GM21723 (cell line): ENCODE results near the gene LGR4.

Experiments
- ATAC-seq: cut with Tn5 transposase; IDR thresholded peaks from one replicate; pipeline ENCODE4 v1.9.1; 2021; ENCODE audit warnings: mild to moderate bottlenecking, moderate library complexity; ENCODE audit not compliant: unreplicated experiment

The LGR4 gene

GRCh38 chr11:27433742-27434141, 38.8 kb downstream of the LGR4 start:
- no peak for ATAC-seq

DNA sequence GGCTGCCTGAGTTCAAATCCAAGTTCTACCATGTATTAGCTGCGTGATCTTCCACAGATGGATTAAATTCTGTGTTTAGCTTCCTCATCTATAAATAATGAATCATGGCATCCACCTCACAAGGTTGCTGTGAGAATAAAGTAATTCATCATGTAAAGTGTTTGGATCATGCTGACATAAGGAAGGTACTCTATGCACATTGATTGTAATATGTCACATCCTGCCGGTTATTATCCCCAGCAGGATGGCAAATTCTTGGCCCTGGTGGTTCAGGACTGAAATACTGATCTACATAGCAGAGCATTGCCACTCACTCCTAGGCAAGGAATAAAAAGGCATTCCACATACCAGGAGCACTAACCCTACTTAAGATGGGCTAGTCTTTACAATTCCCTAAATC, 40.8 kb downstream of the LGR4 start:
- no peak for ATAC-seq

- no peak for ATAC-seq
Measured at GRCh38 chr11:27429761-27430393, 42.7 kb downstream of the LGR4 start.

DNA sequence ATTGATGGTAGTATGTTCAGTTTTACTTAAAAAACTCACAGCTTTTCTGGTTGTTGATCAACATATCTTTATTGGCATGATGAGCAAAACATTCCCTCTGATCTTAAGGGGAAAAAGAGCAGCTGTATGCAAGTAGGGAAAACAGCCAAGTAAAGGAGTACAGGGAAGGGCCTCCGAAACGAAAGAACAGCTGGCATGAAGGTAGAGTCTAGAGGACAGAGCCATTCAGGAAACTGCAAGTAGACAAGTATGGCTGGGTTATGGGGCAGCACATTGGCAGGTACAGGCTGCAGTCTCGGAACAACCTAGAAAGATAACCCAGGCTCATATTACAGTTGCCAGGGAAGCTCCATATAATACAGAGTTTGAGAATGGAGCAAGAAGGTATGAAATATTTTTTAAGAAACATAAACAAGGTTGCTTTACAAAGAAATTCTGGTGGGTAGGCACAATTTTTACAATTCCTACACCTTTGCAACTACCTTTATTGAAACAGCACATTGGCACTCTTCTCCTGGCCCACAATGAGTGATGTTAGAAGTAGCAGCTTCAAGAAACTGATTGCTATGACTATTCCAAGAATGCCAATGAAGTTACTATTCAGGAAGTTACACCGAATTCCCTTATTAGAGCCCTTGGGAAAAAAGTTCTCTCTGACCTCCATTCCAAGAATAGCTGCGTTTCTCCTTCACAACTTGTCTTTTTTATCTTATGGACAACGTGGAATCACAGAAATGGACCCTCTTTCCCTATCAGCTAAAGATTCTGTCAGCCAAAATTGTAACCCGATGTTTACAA, 45.2 kb downstream of the LGR4 start:
- no peak for ATAC-seq

DNA sequence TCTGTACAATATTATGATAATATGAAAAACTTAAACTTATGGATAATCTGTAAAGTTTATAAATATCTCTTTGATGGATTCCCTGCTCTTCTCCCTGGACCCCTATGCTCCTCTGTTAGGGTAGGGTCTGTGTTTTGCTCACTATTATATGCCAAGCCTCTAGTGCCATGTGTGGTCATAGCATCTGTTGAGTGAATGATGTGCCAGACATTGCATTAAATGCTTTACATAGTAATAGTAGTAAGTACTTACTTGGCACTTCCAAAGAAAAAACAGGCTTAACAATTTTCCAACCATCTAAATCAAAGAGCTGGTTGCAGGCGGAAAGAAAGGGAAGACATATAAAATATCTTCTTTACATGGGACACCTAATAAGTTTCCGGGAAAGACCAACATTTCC, 46.8 kb downstream of the LGR4 start:
- no peak for ATAC-seq

GRCh38 chr11:27423125-27423524, 49.5 kb downstream of the LGR4 start:
- ATAC-seq, result no peak

DNA sequence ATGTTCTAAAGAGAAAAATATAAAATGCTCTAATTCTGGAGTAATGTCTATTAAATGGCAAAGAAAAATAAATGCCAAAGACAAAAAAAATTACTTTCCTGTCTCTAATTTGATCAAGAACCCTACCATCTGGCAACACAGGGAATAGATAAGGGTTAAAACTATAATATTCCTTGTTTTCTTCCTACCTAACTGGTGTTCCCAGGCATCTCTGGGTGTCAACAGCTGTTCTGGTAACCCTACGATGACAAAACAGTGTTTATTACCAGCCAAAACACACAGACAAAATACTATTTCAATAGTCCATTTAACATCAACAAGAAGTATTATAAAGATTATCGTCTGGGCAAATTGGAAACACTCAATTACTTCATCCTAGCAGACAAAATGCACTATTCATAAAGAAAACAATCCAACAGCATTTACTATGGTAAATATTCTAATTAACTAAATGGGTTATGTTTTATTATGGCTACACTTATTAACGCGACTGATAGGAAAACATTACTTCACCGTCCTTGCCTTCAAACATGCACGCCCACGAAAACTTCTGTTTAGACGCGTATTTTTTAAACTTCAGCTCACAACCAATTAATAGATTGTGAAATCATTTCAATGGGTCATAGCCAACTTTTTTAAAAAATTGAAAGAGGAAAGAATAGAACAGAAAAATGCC, 50.6 kb downstream of the LGR4 start:
- ATAC-seq, result no peak

- no peak for ATAC-seq
Measured at GRCh38 chr11:27420722-27421572, 51.6 kb downstream of the LGR4 start.

- ATAC-seq, result no peak
Measured at GRCh38 chr11:27420217-27420616, 52.4 kb downstream of the LGR4 start.

DNA sequence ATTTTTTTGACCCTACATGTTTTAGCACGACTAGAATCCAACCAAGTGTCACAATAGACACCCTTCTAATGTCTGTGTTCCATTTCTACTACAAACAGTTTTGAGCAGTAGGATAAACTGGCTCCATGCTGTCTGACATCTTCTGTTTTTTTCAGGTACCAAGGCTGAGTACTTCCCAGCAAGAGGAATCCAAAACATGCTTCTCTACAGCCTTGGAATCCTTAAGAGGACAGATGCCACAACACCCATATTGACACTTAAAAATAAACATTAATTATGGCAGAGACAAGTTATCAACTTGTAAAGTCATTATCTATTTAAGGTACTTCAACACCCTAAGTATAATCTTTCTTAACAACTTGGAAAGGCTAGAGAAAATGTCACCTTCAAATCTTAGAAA, 54.2 kb downstream of the LGR4 start:
- no peak for ATAC-seq

- no peak for ATAC-seq
Measured at GRCh38 chr11:27416568-27417176, 55.9 kb downstream of the LGR4 start.

- ATAC-seq, result no peak
Measured at GRCh38 chr11:27414644-27415043, 57.9 kb downstream of the LGR4 start.

DNA sequence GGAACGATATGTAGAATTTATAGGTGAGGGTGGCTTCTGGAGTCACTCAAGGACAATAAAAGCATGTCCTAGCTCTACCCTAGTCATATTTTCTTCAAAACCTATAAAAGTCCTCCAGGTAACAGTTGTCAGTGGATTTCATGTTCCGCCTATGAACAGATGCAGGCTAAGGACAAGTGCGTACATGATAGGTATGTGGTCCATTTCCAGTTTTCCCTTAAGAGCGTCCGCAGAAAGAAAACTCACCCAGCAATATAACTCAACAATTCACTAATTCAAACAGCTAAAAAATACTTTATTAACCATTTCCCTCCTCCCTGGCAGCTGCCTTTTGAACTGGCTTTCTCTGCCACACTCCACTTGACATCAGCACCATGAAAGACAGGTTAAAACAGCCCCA, 59.4 kb downstream of the LGR4 start:
- ATAC-seq, result no peak

GRCh38 chr11:27412192-27412691, 60.3 kb downstream of the LGR4 start:
- ATAC-seq, result no peak

- ATAC-seq, result no peak
Measured at GRCh38 chr11:27411328-27411727, 61.3 kb downstream of the LGR4 start.

GRCh38 chr11:27410272-27410671, 62.3 kb downstream of the LGR4 start:
- no peak for ATAC-seq

DNA sequence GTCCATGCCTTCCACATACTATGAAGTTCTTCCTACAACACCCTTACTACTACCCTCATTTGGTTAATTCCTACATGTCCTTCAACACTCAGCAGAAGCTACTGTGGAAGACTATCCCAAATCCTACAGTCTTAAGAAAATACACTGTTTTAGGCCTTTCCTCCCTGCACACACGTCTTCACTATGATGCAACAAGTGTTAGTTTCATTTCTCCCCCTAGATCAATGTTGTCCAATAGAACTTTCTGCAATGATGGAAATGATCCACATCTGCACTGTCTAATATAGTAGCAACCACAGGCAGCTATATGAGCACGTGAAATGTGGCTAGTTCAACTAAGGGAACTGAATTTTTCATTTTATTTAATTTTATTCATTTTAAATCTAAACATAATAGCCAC, 62.8 kb downstream of the LGR4 start:
- ATAC-seq, result no peak

DNA sequence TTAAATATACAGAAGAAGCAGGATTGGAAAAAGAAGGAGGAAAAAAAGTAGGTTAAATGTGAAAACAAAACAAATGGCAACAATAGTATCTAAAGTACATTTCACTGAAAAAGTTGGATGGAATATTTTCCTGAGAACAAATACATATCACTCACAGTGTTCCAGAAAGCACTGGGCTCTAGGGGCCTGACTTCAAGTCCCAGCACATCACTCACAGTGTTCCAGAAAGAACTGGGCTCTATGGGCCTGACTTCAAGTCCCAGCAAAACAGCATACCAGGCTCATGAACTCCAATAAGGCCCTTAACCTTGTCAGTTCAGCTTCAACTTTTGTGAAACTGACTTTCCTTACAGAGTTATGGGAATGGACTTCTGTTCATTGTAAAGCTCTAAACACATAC, 63.5 kb downstream of the LGR4 start:
- ATAC-seq, result no peak

- ATAC-seq, result no peak
Measured at GRCh38 chr11:27408246-27408800, 64.3 kb downstream of the LGR4 start.
